Measurements from ENCODE around the gene C11orf21. TPM values are rescaled to one million over a fixed set of nuclear protein-coding genes. Genes with fewer than 3 reads are reported as not detected.

C11orf21 gene
- polyA plus RNA-seq, 1 donor (not counting 4 experiments of a cell fraction or from before 2014, with no cell fraction given): not detected

DNA sequence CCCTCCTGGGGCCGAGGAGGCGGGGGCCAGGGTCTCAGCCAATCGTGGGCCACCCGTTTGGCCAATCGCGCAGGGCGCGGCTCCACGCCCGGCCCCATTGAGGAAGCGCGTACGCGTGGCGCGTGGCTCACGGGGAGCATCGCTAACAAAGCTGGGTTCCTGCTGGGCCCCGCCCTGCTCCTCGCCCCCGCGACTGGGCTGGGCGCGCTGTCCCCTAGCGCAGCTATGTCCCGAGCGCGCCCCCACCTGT, 30.7 kb downstream of the C11orf21 start:
- Histone ChIP-seq H2AFZ (ENCODE audit: control insufficient read depth, low read length) (no peak overlapping the region), H3K4me1 (ENCODE audit: control insufficient read depth, extremely low read depth, insufficient read depth, low read length) (peaks cover 3% of the 10 kb centered on the region), H3K27me3 (ENCODE audit: control insufficient read depth, extremely low read depth, insufficient read depth, low read length) (peaks cover 46% of the 10 kb centered on the region), H3K36me3 (ENCODE audit: control insufficient read depth in 2 of 2, extremely low read depth in 1 of 2, insufficient read depth in 2 of 2, low read length in 2 of 2) (no peaks in the 10 kb centered on the region), H3K9me3 (ENCODE audit: control insufficient read depth, low read depth, low read length) (no peaks in the 10 kb centered on the region), H3K4me2 (ENCODE audit: control insufficient read depth, extremely low read depth, insufficient read depth, low read depth, low read length) (no peak overlapping the region), H3K79me2 (ENCODE audit: control insufficient read depth, insufficient read depth, low read length) (no peaks in the 10 kb centered on the region), H3K27ac (ENCODE audit: control insufficient read depth, insufficient read depth, low read length) (no peak overlapping the region), H3K9ac (ENCODE audit: control insufficient read depth, extremely low read depth, insufficient read depth, low read length) (no peak overlapping the region), H3K4me3 (ENCODE audit: control insufficient read depth in 2 of 3, extremely low read depth in 1 of 3, insufficient read depth in 2 of 3, low read depth in 1 of 3, low read length in 3 of 3) (no peak overlapping the region), H4K20me1 (ENCODE audit: control insufficient read depth, extremely low read depth, insufficient read depth, low read length) (no peaks in the 10 kb centered on the region), H3K9me1 (ENCODE audit: control insufficient read depth, extremely low read depth, insufficient read depth, low read length) (no peaks in the 10 kb centered on the region)
- dilution Hi-C loops (cut with MboI; ENCODE audit: extremely low pct_ligation_motif_present, low sequenced_read_pairs): no loop called here
- DNase-seq (ENCODE audit: low read depth, low spot score) (no peak), FAIRE-seq (no peak)
- TF ChIP-seq, protein P1, sequence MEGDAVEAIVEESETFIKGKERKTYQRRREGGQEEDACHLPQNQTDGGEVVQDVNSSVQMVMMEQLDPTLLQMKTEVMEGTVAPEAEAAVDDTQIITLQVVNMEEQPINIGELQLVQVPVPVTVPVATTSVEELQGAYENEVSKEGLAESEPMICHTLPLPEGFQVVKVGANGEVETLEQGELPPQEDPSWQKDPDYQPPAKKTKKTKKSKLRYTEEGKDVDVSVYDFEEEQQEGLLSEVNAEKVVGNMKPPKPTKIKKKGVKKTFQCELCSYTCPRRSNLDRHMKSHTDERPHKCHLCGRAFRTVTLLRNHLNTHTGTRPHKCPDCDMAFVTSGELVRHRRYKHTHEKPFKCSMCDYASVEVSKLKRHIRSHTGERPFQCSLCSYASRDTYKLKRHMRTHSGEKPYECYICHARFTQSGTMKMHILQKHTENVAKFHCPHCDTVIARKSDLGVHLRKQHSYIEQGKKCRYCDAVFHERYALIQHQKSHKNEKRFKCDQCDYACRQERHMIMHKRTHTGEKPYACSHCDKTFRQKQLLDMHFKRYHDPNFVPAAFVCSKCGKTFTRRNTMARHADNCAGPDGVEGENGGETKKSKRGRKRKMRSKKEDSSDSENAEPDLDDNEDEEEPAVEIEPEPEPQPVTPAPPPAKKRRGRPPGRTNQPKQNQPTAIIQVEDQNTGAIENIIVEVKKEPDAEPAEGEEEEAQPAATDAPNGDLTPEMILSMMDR (optimal IDR thresholded peaks at IDR 0.05 in 1 of 3, IDR thresholded peaks at IDR 0.05 in 1 of 3, conservative IDR thresholded peaks at IDR 0.05 in 1 of 3; ENCODE audit: extremely low read depth in 1 of 3, insufficient read depth in 2 of 3, low read length in 3 of 3): no peak
- no peak for TF ChIP-seq EZH2 (IDR thresholded peaks at IDR 0.05; ENCODE audit: low read length)

DNA sequence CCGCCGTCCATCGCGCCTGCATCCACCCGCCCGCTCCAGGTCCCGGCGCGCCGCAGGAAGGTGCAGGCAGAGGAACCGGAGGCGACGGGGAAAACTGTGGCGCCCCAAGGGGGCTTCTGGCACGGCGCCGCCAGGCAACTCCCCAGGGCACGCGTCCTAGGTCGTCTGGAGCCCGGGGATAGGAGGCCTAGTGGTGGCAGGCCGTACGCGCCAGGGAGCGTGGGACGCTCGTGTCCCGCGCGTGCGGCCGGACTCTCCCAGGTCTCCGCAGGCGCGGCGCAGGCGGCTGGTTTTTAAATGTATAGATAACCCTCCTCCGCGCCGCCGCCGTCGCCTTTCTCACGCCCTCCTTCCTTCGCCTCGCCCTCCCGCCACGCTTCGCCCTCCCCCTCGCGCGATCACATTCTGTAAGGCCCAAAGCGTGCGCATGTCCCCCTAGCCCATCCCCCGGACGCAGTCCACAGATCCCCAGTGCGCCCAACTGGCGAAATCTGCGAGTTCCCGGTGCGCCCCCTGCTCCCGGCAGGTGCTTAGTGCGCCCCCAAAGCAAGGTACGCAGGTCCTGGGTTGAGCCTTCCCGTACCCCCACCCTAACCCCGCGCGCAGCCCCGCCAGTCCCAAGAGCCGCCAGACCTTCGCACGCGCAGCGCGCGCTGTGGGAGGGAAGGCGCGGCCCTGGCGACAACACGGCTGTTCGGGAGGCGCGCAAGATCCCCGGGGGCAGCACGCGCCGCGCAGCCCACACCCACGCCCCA, 31.2 kb downstream of the C11orf21 start, which contains the start of gene ASCL2:
ASCL2 (minus strand) TSS at position 267 of the 755 bp plus-strand sequence; CDS start at position 11, 256 bp downstream.
- no peaks in the 10 kb centered on the region for H3K9me1 ChIP-seq (ENCODE audit: control insufficient read depth, extremely low read depth, insufficient read depth, low read length)
- H3K27ac ChIP-seq (ENCODE audit: control insufficient read depth, insufficient read depth, low read length): no peak within 1 kb of the TSS
- H4K20me1 ChIP-seq (ENCODE audit: control insufficient read depth, extremely low read depth, insufficient read depth, low read length): no peaks in the 10 kb centered on the region
- no peaks in the 10 kb centered on the region for H3K36me3 ChIP-seq (ENCODE audit: control insufficient read depth in 2 of 2, extremely low read depth in 1 of 2, insufficient read depth in 2 of 2, low read length in 2 of 2)
- peaks cover 3% of the 10 kb centered on the region for H3K4me1 ChIP-seq (ENCODE audit: control insufficient read depth, extremely low read depth, insufficient read depth, low read length)
- DNase-seq (ENCODE audit: low read depth, low spot score) (no peak), FAIRE-seq (no peak)
- H3K9me3 ChIP-seq (ENCODE audit: control insufficient read depth, low read depth, low read length): no peaks in the 10 kb centered on the region
- peaks cover 46% of the 10 kb centered on the region for H3K27me3 ChIP-seq (ENCODE audit: control insufficient read depth, extremely low read depth, insufficient read depth, low read length)
- no peaks in the 10 kb centered on the region for H3K79me2 ChIP-seq (ENCODE audit: control insufficient read depth, insufficient read depth, low read length)
- H3K4me3 ChIP-seq (ENCODE audit: control insufficient read depth in 2 of 3, extremely low read depth in 1 of 3, insufficient read depth in 2 of 3, low read depth in 1 of 3, low read length in 3 of 3): peak within 1 kb of the TSS in 2 of 3 experiments; percentile 27 to 51
- H3K4me2 ChIP-seq (ENCODE audit: control insufficient read depth, extremely low read depth, insufficient read depth, low read depth, low read length): peak within 1 kb of the TSS; percentile 52
- TF ChIP-seq EZH2 (IDR thresholded peaks at IDR 0.05; ENCODE audit: low read length): no peak
- TF ChIP-seq, protein P1 (optimal IDR thresholded peaks at IDR 0.05 in 1 of 3, IDR thresholded peaks at IDR 0.05 in 1 of 3, conservative IDR thresholded peaks at IDR 0.05 in 1 of 3; ENCODE audit: extremely low read depth in 1 of 3, insufficient read depth in 2 of 3, low read length in 3 of 3): no peak
- dilution Hi-C loops (cut with MboI; ENCODE audit: extremely low pct_ligation_motif_present, low sequenced_read_pairs): no loop called here
- H3K9ac ChIP-seq (ENCODE audit: control insufficient read depth, extremely low read depth, insufficient read depth, low read length): no peak within 1 kb of the TSS
- H2AFZ ChIP-seq (ENCODE audit: control insufficient read depth, low read length): peak within 1 kb of the TSS; percentile 19
